Choroid plexus epithelial cell (primary cell): ENCODE results near the gene MUL1.

Experiments used
- DNase-seq: peaks from one replicate; pipeline ENCODE4 v3.0.0-alpha.2; 2010; ENCODE audit warnings: low read depth
- H3K4me3 ChIP-seq: 2 replicates; pipeline ENCODE4 v1.5.1; 2011; ENCODE audit warnings: low read depth, mild to moderate bottlenecking, control low read depth, low read length, moderate library complexity
- TF ChIP-seq, protein P1 (sequence below): conservative IDR thresholded peaks from 2 replicates; pipeline ENCODE4 v1.5.1; 2011; ENCODE audit warnings: low read depth, mild to moderate bottlenecking, control low read depth, inconsistent platforms, low read length, moderate library complexity

Gene MUL1

GRCh38 chr1:20546637-20547036, 38.7 kb upstream of the MUL1 start:
- TF ChIP-seq, protein P1, sequence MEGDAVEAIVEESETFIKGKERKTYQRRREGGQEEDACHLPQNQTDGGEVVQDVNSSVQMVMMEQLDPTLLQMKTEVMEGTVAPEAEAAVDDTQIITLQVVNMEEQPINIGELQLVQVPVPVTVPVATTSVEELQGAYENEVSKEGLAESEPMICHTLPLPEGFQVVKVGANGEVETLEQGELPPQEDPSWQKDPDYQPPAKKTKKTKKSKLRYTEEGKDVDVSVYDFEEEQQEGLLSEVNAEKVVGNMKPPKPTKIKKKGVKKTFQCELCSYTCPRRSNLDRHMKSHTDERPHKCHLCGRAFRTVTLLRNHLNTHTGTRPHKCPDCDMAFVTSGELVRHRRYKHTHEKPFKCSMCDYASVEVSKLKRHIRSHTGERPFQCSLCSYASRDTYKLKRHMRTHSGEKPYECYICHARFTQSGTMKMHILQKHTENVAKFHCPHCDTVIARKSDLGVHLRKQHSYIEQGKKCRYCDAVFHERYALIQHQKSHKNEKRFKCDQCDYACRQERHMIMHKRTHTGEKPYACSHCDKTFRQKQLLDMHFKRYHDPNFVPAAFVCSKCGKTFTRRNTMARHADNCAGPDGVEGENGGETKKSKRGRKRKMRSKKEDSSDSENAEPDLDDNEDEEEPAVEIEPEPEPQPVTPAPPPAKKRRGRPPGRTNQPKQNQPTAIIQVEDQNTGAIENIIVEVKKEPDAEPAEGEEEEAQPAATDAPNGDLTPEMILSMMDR = no peak
- DNase-seq = no peak
- H3K4me3 ChIP-seq = no peak overlapping the region

DNA sequence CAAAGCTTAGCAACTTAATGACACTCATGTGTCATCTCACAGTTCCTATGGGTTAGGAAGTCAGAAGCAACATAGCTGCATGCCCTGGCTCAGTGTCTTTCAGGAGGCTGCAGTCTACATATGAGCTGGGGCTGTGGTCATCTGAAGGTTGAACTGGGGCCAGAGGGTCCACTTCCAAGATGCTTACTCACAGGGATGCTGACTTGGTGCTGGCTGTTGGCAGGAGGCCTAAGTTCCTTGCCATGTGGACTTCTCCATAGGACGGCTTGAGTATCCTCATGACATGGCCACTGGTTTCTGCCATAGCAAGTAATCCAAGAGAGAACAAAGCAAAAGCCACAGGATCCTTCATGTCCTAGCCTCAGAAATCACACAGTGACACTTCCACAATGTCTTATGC, 32.3 kb upstream of the MUL1 start:
- DNase-seq = peak; percentile 7
- TF ChIP-seq, protein P1 = no peak
- no peak overlapping the region for H3K4me3 ChIP-seq

DNA sequence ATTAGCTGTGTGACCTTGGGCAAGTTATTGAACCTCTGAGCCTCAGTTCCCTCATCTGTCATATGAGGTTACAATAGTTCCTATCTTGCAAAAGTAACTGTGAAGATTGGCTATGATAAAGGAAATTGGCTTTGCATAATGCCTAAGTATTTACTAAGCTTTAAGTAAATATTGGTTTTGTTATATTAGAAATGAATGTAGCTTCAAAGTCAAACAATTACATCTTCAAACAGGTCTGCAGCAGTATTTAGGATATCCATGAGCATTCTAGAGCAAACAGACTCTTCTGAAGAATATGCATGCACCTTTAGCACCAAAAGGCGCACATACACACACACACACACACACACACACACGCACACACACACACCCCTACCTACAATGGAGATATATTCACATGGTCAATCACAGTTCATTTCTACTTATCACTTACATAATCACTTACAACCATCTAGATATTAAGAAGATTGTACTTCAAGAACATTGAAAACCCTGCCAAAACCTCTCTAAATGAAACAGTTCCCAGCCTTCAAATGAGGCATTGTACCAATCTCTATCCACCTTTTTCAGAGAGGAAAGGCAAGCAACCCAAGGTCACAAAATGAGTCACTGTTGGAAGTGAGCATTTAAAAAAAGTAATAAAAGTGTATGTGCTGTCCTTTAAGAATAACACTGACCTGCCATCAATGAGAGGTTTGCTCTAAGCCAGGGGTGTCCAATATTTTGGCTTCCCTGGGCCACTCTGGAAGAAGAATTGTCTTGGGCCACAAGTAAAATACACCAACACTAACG, 31.0 kb upstream of the MUL1 start:
- TF ChIP-seq, protein P1 = no peak
- DNase-seq = no peak
- H3K4me3 ChIP-seq = no peak overlapping the region

- TF ChIP-seq, protein P1 = no peak
- DNase-seq = no peak
These were observed 30.3 kb upstream of the MUL1 start for GRCh38 chr1:20538227-20538626.

DNA sequence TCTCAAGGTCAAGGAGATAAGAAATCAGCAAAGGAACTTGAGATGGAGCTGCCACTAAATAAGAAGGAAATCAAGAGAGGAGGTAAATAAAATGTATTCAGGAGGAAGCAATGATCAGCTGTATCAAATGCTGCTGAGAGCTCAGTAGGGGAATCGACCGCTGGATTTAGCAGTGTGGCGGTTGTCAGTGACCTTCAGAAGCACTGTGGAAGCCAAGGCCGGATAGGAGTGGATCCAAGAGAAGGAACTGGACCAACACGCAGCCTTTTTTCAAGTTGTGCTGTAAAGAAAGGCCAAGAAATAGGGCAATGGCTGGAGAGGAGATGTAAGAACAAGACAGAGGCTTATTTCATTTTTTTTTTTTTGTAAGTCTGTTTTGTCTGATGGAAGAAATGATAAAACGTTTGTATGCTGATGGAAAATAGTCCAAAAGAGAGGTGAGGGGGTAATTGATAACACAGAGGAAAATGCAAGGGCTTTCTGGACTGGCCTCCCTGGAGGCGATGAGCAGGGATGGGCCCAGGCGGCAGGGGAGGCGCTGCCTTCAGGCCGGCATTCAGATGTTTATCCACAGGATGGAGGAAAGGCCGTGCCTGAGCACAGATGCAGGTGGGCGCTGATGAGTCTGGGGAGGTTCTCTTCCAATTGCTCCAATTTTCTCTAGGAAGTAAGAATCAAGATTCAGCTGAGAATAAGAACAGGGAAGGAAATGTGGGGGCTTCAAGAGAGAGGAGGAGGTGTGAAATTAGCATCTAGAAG, 26.9 kb upstream of the MUL1 start:
- H3K4me3 ChIP-seq = no peak overlapping the region
- DNase-seq = no peak
- TF ChIP-seq, protein P1 = no peak

More at GRCh38 chr1:20538227-20538626, 30.3 kb upstream of the MUL1 start:
- H3K4me3 ChIP-seq = no peak overlapping the region

- no peak overlapping the region for H3K4me3 ChIP-seq
- TF ChIP-seq, protein P1 = no peak
- no peak for DNase-seq
These were observed 25.7 kb upstream of the MUL1 start for GRCh38 chr1:20533635-20534034.
